ENCODE data around the gene MAGI1. TPM values are rescaled to one million over a fixed set of nuclear protein-coding genes. Genes with fewer than 3 reads are reported as not detected.
A peak's percentile ranks its signal among the peaks of the same experiment; 100 is the strongest.

Gene MAGI1
- total and polyA plus RNA-seq, 4 donors: 9.9 to 88.1 (median 24.6) TPM

DNA sequence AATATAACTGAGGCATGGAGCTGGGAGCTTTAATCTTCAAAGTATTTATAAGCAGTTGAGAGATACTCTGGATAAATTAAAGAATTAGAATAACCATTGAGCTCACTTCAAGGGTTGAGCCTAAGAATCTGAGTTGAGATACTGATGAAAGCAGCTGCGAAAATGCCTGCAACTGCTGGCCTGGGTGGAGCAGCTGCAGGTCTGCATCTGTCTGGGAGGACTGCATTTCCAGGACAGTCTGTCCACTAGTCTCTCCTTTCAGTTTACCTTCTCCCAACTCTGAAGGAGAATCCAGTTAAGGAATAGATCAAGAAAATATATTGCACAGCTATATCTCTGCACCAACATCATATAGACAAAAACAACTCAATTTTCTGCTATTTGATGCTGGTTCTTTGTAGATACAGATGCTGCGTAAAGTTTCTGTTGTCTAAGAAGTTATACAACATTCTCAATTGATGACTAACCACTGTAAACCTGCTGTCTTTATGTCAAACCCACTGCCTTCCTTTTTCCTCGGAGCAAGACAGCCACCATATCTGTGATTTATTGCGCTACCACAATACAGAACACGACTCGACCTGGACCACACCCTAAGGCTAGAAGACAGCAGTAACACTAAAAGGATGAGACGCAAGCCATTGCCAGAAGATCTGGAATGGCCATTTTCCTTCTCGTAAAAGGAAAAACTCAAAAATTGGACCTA, 245.1 kb downstream of the MAGI1 start:
- DNase-seq (no peak), ATAC-seq (ENCODE audit: insufficient read depth, low FRiP score) (no peak)
- no peak overlapping the region for H3K4me3 ChIP-seq
- H3K4me1 ChIP-seq (ENCODE audit: control insufficient read depth in 5 of 5, insufficient read depth in 5 of 5, low read length in 5 of 5): peaks cover 0 to 14% (median 0%) of the 10 kb centered on the region in 5 donors
- H3K36me3 ChIP-seq (ENCODE audit: control insufficient read depth in 4 of 4, insufficient read depth in 4 of 4, low read length in 4 of 4): no peaks in the 10 kb centered on the region
- TF ChIP-seq, protein P1, sequence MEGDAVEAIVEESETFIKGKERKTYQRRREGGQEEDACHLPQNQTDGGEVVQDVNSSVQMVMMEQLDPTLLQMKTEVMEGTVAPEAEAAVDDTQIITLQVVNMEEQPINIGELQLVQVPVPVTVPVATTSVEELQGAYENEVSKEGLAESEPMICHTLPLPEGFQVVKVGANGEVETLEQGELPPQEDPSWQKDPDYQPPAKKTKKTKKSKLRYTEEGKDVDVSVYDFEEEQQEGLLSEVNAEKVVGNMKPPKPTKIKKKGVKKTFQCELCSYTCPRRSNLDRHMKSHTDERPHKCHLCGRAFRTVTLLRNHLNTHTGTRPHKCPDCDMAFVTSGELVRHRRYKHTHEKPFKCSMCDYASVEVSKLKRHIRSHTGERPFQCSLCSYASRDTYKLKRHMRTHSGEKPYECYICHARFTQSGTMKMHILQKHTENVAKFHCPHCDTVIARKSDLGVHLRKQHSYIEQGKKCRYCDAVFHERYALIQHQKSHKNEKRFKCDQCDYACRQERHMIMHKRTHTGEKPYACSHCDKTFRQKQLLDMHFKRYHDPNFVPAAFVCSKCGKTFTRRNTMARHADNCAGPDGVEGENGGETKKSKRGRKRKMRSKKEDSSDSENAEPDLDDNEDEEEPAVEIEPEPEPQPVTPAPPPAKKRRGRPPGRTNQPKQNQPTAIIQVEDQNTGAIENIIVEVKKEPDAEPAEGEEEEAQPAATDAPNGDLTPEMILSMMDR (IDR thresholded peaks at IDR 0.05; ENCODE audit: control extremely low read depth, extremely low read depth): no peak
- 68 to 76% methylated on average over 8 of the region's 8 CpGs for WGBS, 2 donors
- no peak overlapping the region for H3K9ac ChIP-seq (ENCODE audit: insufficient read depth in 1 of 2, low read length in 2 of 2)
- no peak overlapping the region for H3K27ac ChIP-seq (ENCODE audit: low read depth in 1 of 2, low read length in 1 of 2)
- H3K27me3 ChIP-seq (ENCODE audit: control insufficient read depth in 3 of 3, insufficient read depth in 3 of 3, low read length in 2 of 3): no peaks in the 10 kb centered on the region
- no peaks in the 10 kb centered on the region for H3K9me3 ChIP-seq (ENCODE audit: control insufficient read depth in 4 of 4, insufficient read depth in 3 of 4, low read length in 3 of 4)

DNA sequence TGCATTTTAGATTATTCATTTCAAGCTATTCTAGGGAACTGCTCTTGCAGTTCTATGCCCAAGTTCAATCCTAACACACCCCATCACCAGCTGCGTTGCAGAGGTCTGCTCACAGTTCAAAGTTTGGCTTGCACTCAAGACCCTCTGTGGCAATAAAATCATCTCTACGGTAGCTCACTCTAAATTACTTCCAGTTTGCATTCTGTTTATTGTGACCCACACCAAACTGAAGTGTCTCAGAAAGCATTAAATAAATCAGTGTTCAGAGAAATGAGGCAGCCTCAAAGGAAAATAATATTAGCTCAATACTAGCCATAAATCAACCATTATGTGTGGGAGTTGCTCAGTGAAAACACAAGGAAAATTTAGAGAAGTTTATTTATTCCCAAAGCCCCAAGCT, 250.3 kb downstream of the MAGI1 start:
- H3K4me1 ChIP-seq (ENCODE audit: control insufficient read depth in 5 of 5, insufficient read depth in 5 of 5, low read length in 5 of 5): peaks cover 0 to 12% (median 0%) of the 10 kb centered on the region in 5 donors
- no peak overlapping the region for H3K27ac ChIP-seq (ENCODE audit: low read depth in 1 of 2, low read length in 1 of 2)
- DNase-seq (peak in 1 of 3 donors; percentile 31), ATAC-seq (ENCODE audit: insufficient read depth, low FRiP score) (no peak)
- no peaks in the 10 kb centered on the region for H3K9me3 ChIP-seq (ENCODE audit: control insufficient read depth in 4 of 4, insufficient read depth in 3 of 4, low read length in 3 of 4)
- no peaks in the 10 kb centered on the region for H3K36me3 ChIP-seq (ENCODE audit: control insufficient read depth in 4 of 4, insufficient read depth in 4 of 4, low read length in 4 of 4)
- 73 to 78% methylated on average over 2 of the region's 2 CpGs for whole genome bisulfite sequencing, 2 donors
- H3K9ac ChIP-seq (ENCODE audit: insufficient read depth in 1 of 2, low read length in 2 of 2): no peak overlapping the region
- H3K27me3 ChIP-seq (ENCODE audit: control insufficient read depth in 3 of 3, insufficient read depth in 3 of 3, low read length in 2 of 3): no peaks in the 10 kb centered on the region
- no peak overlapping the region for H3K4me3 ChIP-seq
- TF ChIP-seq, protein P1 (IDR thresholded peaks at IDR 0.05; ENCODE audit: control extremely low read depth, extremely low read depth): no peak

DNA sequence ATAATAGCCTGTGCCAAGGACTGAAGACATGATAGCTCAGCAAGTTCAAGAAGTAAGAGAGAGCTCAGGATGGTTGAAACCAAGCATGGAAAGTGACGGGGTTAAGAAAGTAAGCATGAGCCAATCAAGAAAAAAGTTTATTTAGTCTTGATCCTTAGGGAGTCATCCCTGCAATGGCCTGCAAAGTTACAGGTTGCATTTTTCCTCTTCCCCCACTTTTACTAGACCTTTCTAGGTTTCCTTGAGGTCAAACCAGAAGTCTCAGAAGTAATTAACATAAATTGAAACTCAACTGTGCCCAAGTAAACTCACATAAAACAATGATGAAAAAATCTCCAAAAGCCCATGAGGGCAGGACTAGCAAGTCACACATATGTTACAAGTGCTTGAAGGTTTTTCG, 250.9 kb downstream of the MAGI1 start:
- H3K4me1 ChIP-seq (ENCODE audit: control insufficient read depth in 5 of 5, insufficient read depth in 5 of 5, low read length in 5 of 5): peaks cover 0 to 12% (median 0%) of the 10 kb centered on the region in 5 donors
- no peaks in the 10 kb centered on the region for H3K36me3 ChIP-seq (ENCODE audit: control insufficient read depth in 4 of 4, insufficient read depth in 4 of 4, low read length in 4 of 4)
- WGBS, 2 donors: 81 to 86% methylated on average over 2 of the region's 2 CpGs
- H3K4me3 ChIP-seq: no peak overlapping the region
- no peak overlapping the region for H3K9ac ChIP-seq (ENCODE audit: insufficient read depth in 1 of 2, low read length in 2 of 2)
- no peaks in the 10 kb centered on the region for H3K27me3 ChIP-seq (ENCODE audit: control insufficient read depth in 3 of 3, insufficient read depth in 3 of 3, low read length in 2 of 3)
- ATAC-seq (ENCODE audit: insufficient read depth, low FRiP score): no peak
- no peak for DNase-seq
- H3K27ac ChIP-seq (ENCODE audit: low read depth in 1 of 2, low read length in 1 of 2): no peak overlapping the region
- no peaks in the 10 kb centered on the region for H3K9me3 ChIP-seq (ENCODE audit: control insufficient read depth in 4 of 4, insufficient read depth in 3 of 4, low read length in 3 of 4)
- TF ChIP-seq, protein P1 (IDR thresholded peaks at IDR 0.05; ENCODE audit: control extremely low read depth, extremely low read depth): no peak

Data from lung (tissue), 12 donors.